IPS DF 19.7 (cell line): ENCODE data around the gene BLMH.

Experiments
- DNase-seq: peaks from one replicate; pipeline ENCODE4 v3.0.0-alpha.2; 2013; ENCODE audit warnings: low read depth, low spot score

BLMH gene

GRCh38 chr17:30291543-30292285 is at the start of gene BLMH:
Gene BLMH (minus strand): TSS chr17:30291944. CDS start chr17:30291819, 125 bp downstream.
- peak; percentile 23 for DNase-seq

- DNase-seq, result no peak
Observed at GRCh38 chr17:30340801-30341356, 49.1 kb upstream of the BLMH start.

DNA sequence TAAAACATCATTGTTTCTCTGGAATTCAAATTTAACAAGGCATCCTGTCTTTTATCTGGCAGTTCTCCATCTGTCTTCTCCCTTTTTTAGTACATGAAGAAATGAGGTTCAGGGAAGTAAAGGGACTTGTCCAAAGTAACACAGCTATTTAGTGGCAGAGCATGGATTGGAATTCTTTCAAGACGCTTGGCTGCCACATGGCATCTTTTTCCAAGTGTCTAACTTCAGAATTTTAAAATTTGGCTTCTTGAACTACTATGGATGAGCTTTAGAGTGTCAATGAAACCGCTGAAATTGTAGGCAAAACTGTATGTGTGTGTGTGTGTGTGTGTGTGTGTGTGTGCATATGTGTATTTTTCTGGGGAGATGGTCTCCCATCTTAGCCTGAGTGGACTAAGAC is 47.3 kb upstream of the BLMH start:
- no peak for DNase-seq

DNA sequence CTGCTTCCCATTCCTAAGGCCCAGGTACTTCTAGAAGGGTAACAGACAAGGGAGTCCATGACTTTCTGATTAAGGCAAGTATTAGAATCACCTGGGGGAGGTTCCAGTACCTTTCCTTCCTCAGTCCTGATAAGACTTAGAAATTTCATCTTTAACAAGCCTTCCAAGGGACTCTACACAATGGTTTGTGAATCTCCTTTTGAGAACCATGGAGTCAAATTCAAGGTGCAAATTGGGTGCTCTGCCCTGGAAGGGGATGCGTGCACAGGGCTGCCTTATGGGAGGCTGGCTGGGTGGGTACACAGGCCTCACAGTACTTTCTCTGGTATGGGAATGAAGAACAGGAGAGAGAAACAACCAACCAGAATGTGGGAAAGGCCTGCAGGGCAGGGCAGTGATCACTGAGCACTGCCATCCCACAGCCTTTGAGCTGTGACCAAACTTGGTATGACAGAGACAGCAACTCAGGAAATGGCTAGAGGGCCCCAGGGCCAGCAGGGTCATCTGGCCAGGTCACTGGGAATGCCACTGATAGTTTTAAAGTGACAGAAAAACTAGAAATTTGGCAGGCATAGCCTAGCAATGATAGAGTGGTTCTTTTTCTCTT is 45.8 kb upstream of the BLMH start:
- no peak for DNase-seq

GRCh38 chr17:30336369-30337171 is 44.8 kb upstream of the BLMH start:
- DNase-seq, result peak; percentile 42

GRCh38 chr17:30334421-30334820 is 42.7 kb upstream of the BLMH start:
- no peak for DNase-seq

- no peak for DNase-seq
Observed at GRCh38 chr17:30333503-30334360, 42.0 kb upstream of the BLMH start, which contains the start of gene TMIGD1. Gene TMIGD1 (minus strand): TSS chr17:30334057. CDS start chr17:30332133, 1,924 bp downstream.

GRCh38 chr17:30332057-30332542 is 40.4 kb upstream of the BLMH start:
- DNase-seq, result no peak

GRCh38 chr17:30326809-30327208 is 35.1 kb upstream of the BLMH start:
- DNase-seq, result no peak

GRCh38 chr17:30324723-30325122 is 33.0 kb upstream of the BLMH start:
- DNase-seq, result no peak

DNA sequence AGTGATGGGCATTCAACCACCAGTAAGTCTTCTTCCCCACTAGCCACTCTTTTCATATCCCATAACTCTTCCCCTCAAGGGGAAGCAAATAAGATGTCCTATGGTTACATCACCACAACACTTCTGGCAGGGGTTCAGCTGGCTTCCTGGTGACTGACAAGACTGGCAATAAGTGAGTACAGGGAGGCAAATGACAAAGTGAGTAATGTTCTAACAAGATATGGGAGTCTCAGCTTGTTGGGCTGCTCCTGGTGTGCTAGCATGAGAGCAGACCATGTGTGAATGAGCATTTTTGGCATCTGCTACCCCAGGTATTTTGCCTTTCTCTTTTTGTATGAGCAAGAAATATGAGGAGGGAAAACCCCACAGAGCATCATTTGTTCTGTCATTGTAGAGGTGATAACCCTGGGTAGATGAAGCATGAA is 32.2 kb upstream of the BLMH start:
- no peak for DNase-seq

GRCh38 chr17:30323262-30323894 is 31.6 kb upstream of the BLMH start:
- no peak for DNase-seq

- no peak for DNase-seq
Observed at GRCh38 chr17:30321314-30321713, 29.6 kb upstream of the BLMH start.

- no peak for DNase-seq
Observed at GRCh38 chr17:30318155-30318554, 26.4 kb upstream of the BLMH start.

- no peak for DNase-seq
Observed at GRCh38 chr17:30316736-30317135, 25.0 kb upstream of the BLMH start.

DNA sequence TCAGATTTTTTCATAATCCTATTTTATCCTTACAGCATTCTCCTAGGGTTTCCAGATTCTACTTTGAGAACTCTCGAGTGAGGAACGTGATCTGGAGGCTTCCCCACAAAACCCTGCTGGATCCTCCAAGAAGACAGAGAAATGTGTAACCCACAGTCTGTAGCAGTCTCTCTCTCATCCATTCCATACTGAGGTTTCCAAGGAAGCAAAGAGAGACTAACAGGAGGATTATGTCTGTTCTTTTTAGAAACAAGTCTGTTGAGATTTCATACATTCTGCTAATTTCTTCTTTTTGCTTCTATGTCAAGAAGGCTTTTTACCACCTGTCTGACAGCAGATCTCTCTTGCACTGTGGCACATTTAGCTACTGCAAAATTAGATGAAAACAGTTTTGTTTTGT is 23.4 kb upstream of the BLMH start:
- no peak for DNase-seq

- no peak for DNase-seq
Observed at GRCh38 chr17:30314474-30314873, 22.7 kb upstream of the BLMH start.

GRCh38 chr17:30312226-30312625 is 20.5 kb upstream of the BLMH start:
- no peak for DNase-seq

DNA sequence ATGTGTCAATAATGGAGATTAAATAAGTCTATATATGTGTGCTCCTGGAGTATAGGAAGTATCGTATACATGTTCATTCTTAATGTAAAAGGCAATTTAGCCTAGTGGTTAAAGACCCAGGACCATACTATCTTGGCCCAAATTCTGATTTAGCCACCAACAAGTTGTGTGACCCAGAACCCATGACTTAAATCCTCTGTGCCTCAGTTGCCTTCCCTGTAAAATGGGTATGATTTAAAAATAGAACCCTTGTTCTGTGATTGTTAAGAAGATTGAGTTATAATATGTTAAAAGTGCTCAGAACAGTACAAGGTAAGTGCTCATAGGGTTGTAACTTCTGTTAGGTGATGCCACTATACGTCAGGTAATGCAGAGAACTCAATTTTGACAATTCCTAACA is 18.8 kb upstream of the BLMH start:
- no peak for DNase-seq

DNA sequence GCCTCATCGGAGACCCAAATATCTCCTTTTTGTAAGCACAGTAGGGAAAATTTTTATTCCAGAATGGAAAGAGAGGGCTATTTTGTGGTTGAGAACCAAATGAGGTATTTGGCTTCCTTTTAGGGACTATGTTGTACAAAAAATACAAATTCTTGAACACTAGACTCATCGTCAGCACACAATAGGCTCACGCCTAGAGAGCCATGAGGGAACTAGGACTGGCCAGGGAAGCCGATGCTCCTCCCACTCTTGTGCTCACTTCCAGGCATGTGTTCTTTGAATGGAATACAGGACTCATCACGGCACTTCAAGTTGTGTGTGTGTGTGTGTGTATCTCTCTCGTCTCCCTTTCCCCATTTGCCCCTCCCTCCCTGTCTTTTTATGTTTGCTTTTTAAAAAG is 17.8 kb upstream of the BLMH start:
- no peak for DNase-seq

DNA sequence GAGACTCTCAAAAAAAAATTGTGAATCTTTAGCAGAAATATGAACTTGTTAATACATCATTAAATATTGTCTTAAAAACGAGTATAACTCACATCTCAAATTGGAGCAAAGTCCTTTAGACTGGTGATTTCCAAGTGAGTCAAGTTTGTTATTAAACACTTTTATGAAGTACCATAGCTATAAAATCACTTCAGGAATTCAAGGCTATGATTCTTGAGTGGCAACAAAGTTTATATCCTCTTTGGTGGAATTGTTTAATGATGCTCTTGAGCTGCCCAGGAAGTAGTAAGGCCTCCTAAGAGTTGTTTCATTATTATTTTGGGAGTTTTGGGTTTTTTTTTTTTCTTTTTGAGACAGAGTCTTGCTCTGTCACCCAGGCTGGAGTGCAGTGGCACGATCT is 16.7 kb upstream of the BLMH start:
- no peak for DNase-seq
